ENCODE results near the gene ARHGAP24.

ARHGAP24 gene

GRCh38 chr4:85747882-85748491, 273.0 kb downstream of the ARHGAP24 start:
- no peak for DNase-seq

GRCh38 chr4:85748654-85749053, 273.7 kb downstream of the ARHGAP24 start:
- no peak for DNase-seq

GRCh38 chr4:85751866-85752265, 276.9 kb downstream of the ARHGAP24 start:
- DNase-seq: no peak

- DNase-seq: no peak
Observed at GRCh38 chr4:85755285-85755684, 280.3 kb downstream of the ARHGAP24 start.

GRCh38 chr4:85756938-85757337, 282.0 kb downstream of the ARHGAP24 start:
- no peak for DNase-seq

GRCh38 chr4:85759388-85759787, 284.4 kb downstream of the ARHGAP24 start:
- DNase-seq: no peak

GRCh38 chr4:85760511-85760910, 285.6 kb downstream of the ARHGAP24 start:
- DNase-seq: no peak

GRCh38 chr4:85761803-85762528, 287.0 kb downstream of the ARHGAP24 start:
- no peak for DNase-seq

- DNase-seq: no peak
Observed at GRCh38 chr4:85762529-85762871, 287.6 kb downstream of the ARHGAP24 start.

- DNase-seq: no peak
Observed at GRCh38 chr4:85763202-85763601, 288.3 kb downstream of the ARHGAP24 start.

- DNase-seq: no peak
Observed at GRCh38 chr4:85767649-85768048, 292.7 kb downstream of the ARHGAP24 start.

- no peak for DNase-seq
Observed at GRCh38 chr4:85769009-85769408, 294.1 kb downstream of the ARHGAP24 start.

GRCh38 chr4:85772470-85772869, 297.5 kb downstream of the ARHGAP24 start:
- no peak for DNase-seq

- no peak for DNase-seq
Observed at GRCh38 chr4:85773372-85773771, 298.4 kb downstream of the ARHGAP24 start.

- no peak for DNase-seq
Observed at GRCh38 chr4:85774000-85774399, 299.1 kb downstream of the ARHGAP24 start.

- no peak for DNase-seq
Observed at GRCh38 chr4:85774489-85774888, 299.5 kb downstream of the ARHGAP24 start.

GRCh38 chr4:85776096-85776495, 301.1 kb downstream of the ARHGAP24 start:
- no peak for DNase-seq

- DNase-seq: no peak
Observed at GRCh38 chr4:85776579-85776978, 301.6 kb downstream of the ARHGAP24 start.

GRCh38 chr4:85777908-85778631, 303.1 kb downstream of the ARHGAP24 start:
- DNase-seq: no peak

GRCh38 chr4:85778632-85779131, 303.7 kb downstream of the ARHGAP24 start:
- DNase-seq: no peak

GRCh38 chr4:85779165-85779564, 304.2 kb downstream of the ARHGAP24 start:
- DNase-seq: no peak

- DNase-seq: no peak
Observed at GRCh38 chr4:85780664-85781063, 305.7 kb downstream of the ARHGAP24 start.

GRCh38 chr4:85783483-85783882, 308.5 kb downstream of the ARHGAP24 start:
- DNase-seq: no peak

GRCh38 chr4:85783900-85784299, 308.9 kb downstream of the ARHGAP24 start:
- no peak for DNase-seq

Measured in T-helper 9 cell (primary cell).